ENCODE measurements around the gene USP13. TPM values are rescaled to one million over a fixed set of nuclear protein-coding genes. Genes with fewer than 3 reads are reported as not detected.
A peak's percentile ranks its signal among the peaks of the same experiment; 100 is the strongest.

The USP13 gene, protein sequence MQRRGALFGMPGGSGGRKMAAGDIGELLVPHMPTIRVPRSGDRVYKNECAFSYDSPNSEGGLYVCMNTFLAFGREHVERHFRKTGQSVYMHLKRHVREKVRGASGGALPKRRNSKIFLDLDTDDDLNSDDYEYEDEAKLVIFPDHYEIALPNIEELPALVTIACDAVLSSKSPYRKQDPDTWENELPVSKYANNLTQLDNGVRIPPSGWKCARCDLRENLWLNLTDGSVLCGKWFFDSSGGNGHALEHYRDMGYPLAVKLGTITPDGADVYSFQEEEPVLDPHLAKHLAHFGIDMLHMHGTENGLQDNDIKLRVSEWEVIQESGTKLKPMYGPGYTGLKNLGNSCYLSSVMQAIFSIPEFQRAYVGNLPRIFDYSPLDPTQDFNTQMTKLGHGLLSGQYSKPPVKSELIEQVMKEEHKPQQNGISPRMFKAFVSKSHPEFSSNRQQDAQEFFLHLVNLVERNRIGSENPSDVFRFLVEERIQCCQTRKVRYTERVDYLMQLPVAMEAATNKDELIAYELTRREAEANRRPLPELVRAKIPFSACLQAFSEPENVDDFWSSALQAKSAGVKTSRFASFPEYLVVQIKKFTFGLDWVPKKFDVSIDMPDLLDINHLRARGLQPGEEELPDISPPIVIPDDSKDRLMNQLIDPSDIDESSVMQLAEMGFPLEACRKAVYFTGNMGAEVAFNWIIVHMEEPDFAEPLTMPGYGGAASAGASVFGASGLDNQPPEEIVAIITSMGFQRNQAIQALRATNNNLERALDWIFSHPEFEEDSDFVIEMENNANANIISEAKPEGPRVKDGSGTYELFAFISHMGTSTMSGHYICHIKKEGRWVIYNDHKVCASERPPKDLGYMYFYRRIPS
- total RNA-seq, result 10 to 100 TPM in 3 of 4 donors, 1 to 10 TPM in 1; 9.6 to 37.5 (median 17.2) TPM

DNA sequence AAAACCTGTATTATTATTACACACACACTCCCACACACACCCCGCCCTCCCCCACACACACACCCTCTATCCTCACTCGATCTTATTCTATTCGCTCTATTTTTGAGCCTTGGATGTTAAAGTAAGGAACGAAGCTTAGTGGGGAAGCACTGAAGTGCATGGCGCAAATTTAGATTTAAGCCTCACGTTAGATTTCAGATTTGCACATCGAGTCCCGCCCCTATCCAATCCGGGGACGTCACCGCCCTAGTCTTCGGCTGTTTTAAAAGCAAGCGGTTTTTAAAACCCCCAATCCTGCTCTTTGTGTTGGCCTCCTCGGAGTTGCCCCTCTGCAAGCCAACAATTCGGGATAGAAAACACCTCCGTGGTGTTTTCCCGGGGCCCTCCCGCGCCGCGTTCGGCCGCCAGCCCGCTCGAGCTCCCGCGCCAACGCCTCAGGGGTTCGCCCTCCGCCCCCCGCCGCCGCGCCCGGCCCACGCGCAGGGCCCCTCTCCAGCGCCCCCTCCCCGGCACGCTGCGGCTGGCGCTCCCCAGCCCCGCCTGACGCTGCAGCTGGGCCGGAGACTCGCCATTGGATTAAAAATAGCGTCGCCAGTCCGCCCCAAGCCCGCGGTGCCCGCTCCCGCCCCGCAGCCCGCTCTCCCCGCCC is at the start of gene USP13:
TSS of gene USP13 (plus strand) at position 594 of the 649 bp plus-strand sequence. CDS start 186 bp downstream, outside the sequence.
- TF ChIP-seq, protein P1, sequence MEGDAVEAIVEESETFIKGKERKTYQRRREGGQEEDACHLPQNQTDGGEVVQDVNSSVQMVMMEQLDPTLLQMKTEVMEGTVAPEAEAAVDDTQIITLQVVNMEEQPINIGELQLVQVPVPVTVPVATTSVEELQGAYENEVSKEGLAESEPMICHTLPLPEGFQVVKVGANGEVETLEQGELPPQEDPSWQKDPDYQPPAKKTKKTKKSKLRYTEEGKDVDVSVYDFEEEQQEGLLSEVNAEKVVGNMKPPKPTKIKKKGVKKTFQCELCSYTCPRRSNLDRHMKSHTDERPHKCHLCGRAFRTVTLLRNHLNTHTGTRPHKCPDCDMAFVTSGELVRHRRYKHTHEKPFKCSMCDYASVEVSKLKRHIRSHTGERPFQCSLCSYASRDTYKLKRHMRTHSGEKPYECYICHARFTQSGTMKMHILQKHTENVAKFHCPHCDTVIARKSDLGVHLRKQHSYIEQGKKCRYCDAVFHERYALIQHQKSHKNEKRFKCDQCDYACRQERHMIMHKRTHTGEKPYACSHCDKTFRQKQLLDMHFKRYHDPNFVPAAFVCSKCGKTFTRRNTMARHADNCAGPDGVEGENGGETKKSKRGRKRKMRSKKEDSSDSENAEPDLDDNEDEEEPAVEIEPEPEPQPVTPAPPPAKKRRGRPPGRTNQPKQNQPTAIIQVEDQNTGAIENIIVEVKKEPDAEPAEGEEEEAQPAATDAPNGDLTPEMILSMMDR (IDR thresholded peaks at IDR 0.05), result no peak
- DNase-seq (ENCODE audit: low spot score) (peak; percentile 28), ATAC-seq (ENCODE audit: low FRiP score) (peak; percentile 84)

DNA sequence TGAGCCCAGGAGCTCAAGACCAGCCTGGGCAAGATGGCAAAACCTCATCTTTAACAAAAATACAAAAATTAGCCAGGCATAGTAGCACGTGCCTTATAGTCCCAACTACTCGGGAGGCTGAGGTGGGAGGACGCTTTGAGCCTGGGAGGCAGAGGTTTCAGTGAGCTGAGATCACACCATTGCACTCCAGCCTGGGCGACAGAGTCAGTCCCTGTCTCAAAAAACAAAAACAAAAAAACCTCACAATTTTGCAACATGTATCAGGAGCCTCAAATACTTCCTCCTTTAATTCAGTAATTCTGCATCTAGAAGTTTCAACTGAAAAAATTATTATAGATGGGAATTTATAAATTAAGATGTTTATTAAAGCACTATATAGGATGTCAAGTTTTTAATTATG is 49.5 kb upstream of the USP13 start:
- DNase-seq (ENCODE audit: low spot score) (no peak), ATAC-seq (ENCODE audit: low FRiP score) (no peak)
- TF ChIP-seq, protein P1 (IDR thresholded peaks at IDR 0.05), result no peak

DNA sequence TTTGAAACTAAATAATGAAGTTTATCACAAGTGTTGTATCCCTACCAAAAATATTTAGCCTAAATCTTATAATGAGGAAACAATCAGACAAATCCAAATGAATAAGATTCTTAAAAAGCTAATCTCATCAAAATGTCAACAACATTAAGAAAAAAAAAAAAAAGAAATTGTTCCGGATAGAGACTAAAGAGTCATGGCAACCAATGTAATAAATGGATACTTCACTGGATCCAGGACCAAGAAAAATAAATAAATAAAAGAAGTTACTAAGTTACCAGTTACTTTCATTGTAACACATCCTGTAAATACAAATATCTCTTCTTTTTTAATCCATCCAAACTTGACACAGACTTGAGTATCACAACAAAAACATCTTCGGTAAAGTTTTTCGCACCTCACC is 49.0 kb upstream of the USP13 start:
- ATAC-seq (ENCODE audit: low FRiP score) (no peak), DNase-seq (ENCODE audit: low spot score) (no peak)

DNA sequence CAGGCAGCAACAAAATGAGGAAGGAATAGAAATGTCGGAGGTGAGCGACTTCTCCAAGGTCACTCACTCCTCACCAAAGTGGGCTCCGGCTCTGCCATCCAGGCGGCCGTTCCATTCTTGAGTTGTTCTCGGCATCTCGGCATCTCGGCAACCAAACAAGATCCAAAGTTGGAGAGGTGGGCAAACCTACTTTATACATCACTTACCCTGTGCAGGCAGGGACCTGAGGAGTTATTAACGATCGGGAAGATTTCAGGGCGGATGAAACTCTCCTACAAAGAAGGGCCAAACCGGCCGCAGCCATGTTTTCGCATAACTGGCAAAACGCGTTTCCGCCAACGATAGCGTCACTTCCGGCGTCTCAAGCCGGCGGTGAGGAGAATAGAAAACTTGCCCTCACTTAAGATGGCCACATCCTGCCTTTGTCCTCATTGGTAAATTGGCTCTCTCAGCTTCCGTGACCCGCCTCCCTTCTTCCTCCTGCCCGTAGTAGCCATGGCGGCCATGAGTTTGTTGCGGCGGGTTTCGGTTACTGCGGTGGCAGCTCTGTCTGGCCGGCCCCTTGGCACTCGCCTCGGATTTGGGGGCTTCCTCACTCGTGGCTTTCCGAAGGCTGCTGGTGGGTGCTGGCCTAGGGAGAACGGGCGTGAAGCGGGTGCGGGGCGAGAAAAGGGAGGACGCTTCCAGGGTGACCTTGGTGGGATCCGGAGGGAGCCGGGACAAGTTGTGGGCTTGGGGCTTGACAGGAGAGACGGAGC is 48.3 kb upstream of the USP13 start, which contains the start of the genes MRPL47 and NDUFB5:
TSS of gene MRPL47 (minus strand) at position 318 of the 758 bp plus-strand sequence. CDS start at position 304, 14 bp downstream.
TSS of gene NDUFB5 (plus strand) at position 474 of the 758 bp plus-strand sequence. CDS start at position 496, 22 bp downstream.
- TF ChIP-seq, protein P1 (IDR thresholded peaks at IDR 0.05), result no peak
- ATAC-seq (ENCODE audit: low FRiP score) (peak; percentile 98), DNase-seq (ENCODE audit: low spot score) (peak; percentile 89)

More for the DNA sequence above, 49.0 kb upstream of the USP13 start:
- TF ChIP-seq, protein P1 (IDR thresholded peaks at IDR 0.05), result no peak

DNA sequence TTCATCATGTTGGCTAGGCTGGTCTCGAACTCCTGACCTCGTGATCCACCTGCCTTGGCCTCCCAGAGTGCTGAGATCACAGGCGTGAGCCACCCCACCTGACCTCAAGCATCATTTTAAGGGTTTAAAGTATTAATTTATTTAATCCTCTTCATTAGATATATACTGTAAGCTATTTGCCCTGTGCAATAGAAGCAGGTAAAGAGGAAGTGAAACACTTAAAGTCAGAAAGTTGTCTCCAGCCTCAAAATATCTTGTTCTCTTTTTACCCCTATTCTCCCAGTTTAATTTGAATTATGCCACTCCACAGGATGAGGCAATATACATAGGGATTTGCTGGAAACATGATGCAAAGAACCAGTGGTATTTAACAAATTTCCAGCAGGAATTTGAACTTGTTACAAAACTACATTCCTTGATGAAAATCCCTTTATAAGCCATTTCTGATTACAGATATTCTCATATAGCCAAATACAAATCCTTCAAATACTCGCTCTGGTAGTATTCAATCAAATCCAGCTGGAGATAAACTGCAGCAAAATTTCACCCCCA is 46.2 kb upstream of the USP13 start:
- ATAC-seq (ENCODE audit: low FRiP score) (no peak), DNase-seq (ENCODE audit: low spot score) (no peak)
- TF ChIP-seq, protein P1 (IDR thresholded peaks at IDR 0.05), result no peak
